Gastrocnemius medialis (tissue), 4 donors: ENCODE results near the gene TBXT. TPM values are rescaled to one million over a fixed set of nuclear protein-coding genes. Genes with fewer than 3 reads are reported as not detected.

Source experiments
- ATAC-seq, 2 donors: fragments of 150-250 bp; one replicate each; pipeline ENCODE4 v1.9.1; 2016
- DNase-seq, 2 donors: peaks; one replicate each; pipeline ENCODE4 v3.0.0-alpha.2; 2019
- H3K27ac ChIP-seq, 4 donors: fragments of 200-600 bp; sonication (generic); 1 replicate in 1 of 4; 2 replicates in 3 of 4; pipeline ENCODE4 v1.5.1; 2016 to 2018; ENCODE audit warnings: mild to moderate bottlenecking in 2 of 4, moderate library complexity in 1 of 4
- H3K27me3 ChIP-seq, 3 donors: fragments of 200-600 bp; sonication (generic) in 2 of 3; 1 replicate in 1 of 3; 2 replicates in 2 of 3; pipeline versions ENCODE4 v1.5.1 to v1.6.0; 2016 to 2019; ENCODE audit warnings: mild to moderate bottlenecking in 1 of 3, moderate library complexity in 1 of 3
- H3K36me3 ChIP-seq, 2 donors: fragments of 200-600 bp; sonication (generic) in 1 of 2; one replicate each; pipeline ENCODE4 v1.5.1; 2017 to 2018
- H3K4me1 ChIP-seq, 2 donors: fragments of 200-600 bp; sonication (generic) in 1 of 2; one replicate each; pipeline ENCODE4 v1.5.1; 2016 to 2017; ENCODE audit warnings: mild to moderate bottlenecking in 2 of 2
- H3K4me3 ChIP-seq, 4 donors: fragments of 200-600 bp; sonication (generic) in 3 of 4; 1 replicate in 1 of 4; 2 replicates in 3 of 4; pipeline ENCODE4 v1.5.1; 2016 to 2019; ENCODE audit warnings: mild to moderate bottlenecking in 2 of 4
- H3K9me3 ChIP-seq, 3 donors: fragments of 200-600 bp; sonication (generic) in 2 of 3; 1 replicate in 1 of 3; 2 replicates in 2 of 3; pipeline ENCODE4 v1.5.1; 2016 to 2019
- POLR2A ChIP-seq, 2 donors: fragments of 450-650 bp; IDR thresholded peaks; one replicate each; pipeline ENCODE4 v1.6.1; 2017; ENCODE audit warnings: antibody characterized with exemption in 2 of 2, mild to moderate bottlenecking in 2 of 2, moderate library complexity in 2 of 2
- in situ Hi-C, 4 donors: fragments of 200-750 bp; cut with MboI; loops; one replicate each; pipeline versions ENCODE4 v1.15.0 to v1.8.0; 2017; ENCODE audit warnings: low sequenced_read_pairs in 4 of 4
- intact Hi-C: fragments of 100-400 bp; cut with DNase I; formaldehyde crosslinking; loops from one replicate; pipeline ENCODE4 v1.15.1; 2023; ENCODE audit warnings: low total_unique reads
- total RNA-seq, 4 donors: library from RNA; depleted of rRNA; stranded (reverse); fragments of >200 nt; gene quantifications; one replicate each; pipeline versions ENCODE4 v1.1.0 to v1.2.3, GENCODE V29; 2016
- TF ChIP-seq, protein P1 (sequence below), 5 experiments: fragments of 450-650 bp in 3 of 5; fragments of 200-600 bp in 2 of 5; sonication (generic) in 2 of 5; IDR thresholded peaks in 4 of 5; conservative IDR thresholded peaks in 1 of 5; 1 replicate in 4 of 5; 2 replicates in 1 of 5; pipeline ENCODE4 v1.5.1; 2016 to 2019; ENCODE audit warnings: antibody characterized with exemption in 5 of 5, mild to moderate bottlenecking in 3 of 5, moderate library complexity in 3 of 5

The TBXT gene
- total RNA-seq, 4 donors from 2014 or later, result not detected

DNA sequence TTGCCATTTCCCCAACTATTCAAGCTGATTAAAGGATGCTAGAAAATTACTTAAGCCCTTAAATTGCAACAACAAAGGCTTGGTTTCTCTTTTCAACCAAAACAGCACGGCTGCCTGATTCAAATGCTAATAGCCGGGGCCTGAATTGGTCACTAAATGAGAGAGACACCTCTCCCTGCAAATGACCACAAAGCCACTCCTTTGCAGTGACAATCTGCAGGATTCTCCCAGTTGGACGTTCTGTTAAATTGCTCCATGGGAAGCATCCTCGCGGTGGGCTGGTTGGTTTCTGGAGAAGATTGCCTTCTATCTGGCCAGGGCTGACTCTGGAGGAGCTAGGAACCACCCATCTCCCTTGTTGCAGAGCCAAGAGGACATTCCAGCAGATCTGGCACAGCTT, 29.7 kb upstream of the TBXT start:
- Histone ChIP-seq H3K9me3 (no peaks in the 10 kb centered on the region), H3K27me3 (no peaks in the 10 kb centered on the region), H3K27ac (no peak overlapping the region), H3K36me3 (no peaks in the 10 kb centered on the region), H3K4me1 (no peaks in the 10 kb centered on the region), H3K4me3 (no peak overlapping the region)
- intact Hi-C loops, result no loop called here
- in situ Hi-C loops, result no loop called here
- TF ChIP-seq, protein P1, sequence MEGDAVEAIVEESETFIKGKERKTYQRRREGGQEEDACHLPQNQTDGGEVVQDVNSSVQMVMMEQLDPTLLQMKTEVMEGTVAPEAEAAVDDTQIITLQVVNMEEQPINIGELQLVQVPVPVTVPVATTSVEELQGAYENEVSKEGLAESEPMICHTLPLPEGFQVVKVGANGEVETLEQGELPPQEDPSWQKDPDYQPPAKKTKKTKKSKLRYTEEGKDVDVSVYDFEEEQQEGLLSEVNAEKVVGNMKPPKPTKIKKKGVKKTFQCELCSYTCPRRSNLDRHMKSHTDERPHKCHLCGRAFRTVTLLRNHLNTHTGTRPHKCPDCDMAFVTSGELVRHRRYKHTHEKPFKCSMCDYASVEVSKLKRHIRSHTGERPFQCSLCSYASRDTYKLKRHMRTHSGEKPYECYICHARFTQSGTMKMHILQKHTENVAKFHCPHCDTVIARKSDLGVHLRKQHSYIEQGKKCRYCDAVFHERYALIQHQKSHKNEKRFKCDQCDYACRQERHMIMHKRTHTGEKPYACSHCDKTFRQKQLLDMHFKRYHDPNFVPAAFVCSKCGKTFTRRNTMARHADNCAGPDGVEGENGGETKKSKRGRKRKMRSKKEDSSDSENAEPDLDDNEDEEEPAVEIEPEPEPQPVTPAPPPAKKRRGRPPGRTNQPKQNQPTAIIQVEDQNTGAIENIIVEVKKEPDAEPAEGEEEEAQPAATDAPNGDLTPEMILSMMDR (IDR thresholded peaks at IDR 0.05 in 4 of 5, conservative IDR thresholded peaks at IDR 0.05 in 1 of 5), result no peak
- TF ChIP-seq POLR2A (IDR thresholded peaks at IDR 0.05), result no peak
- no peak for ATAC-seq
- DNase-seq, result no peak

- no peak for ATAC-seq
- TF ChIP-seq, protein P1 (IDR thresholded peaks at IDR 0.05 in 4 of 5, conservative IDR thresholded peaks at IDR 0.05 in 1 of 5), result no peak
- TF ChIP-seq POLR2A (IDR thresholded peaks at IDR 0.05), result no peak
- Histone ChIP-seq H3K27me3 (no peaks in the 10 kb centered on the region), H3K4me3 (no peak overlapping the region), H3K9me3 (no peaks in the 10 kb centered on the region), H3K27ac (no peak overlapping the region), H3K36me3 (no peaks in the 10 kb centered on the region), H3K4me1 (no peaks in the 10 kb centered on the region)
- intact Hi-C loops (no loop called here), in situ Hi-C loops (no loop called here)
- DNase-seq, result no peak
Observed at GRCh38 chr6:166195860-166196238, 28.2 kb upstream of the TBXT start.

- TF ChIP-seq POLR2A (IDR thresholded peaks at IDR 0.05), result no peak
- TF ChIP-seq, protein P1 (IDR thresholded peaks at IDR 0.05 in 4 of 5, conservative IDR thresholded peaks at IDR 0.05 in 1 of 5), result no peak
- ATAC-seq (no peak), DNase-seq (no peak)
- in situ Hi-C loops (no loop called here), intact Hi-C loops (no loop called here)
- Histone ChIP-seq H3K4me1 (no peaks in the 10 kb centered on the region), H3K9me3 (no peaks in the 10 kb centered on the region), H3K27me3 (no peaks in the 10 kb centered on the region), H3K27ac (no peak overlapping the region), H3K4me3 (no peak overlapping the region), H3K36me3 (no peaks in the 10 kb centered on the region)
Observed at GRCh38 chr6:166194914-166195859, 27.5 kb upstream of the TBXT start.

DNA sequence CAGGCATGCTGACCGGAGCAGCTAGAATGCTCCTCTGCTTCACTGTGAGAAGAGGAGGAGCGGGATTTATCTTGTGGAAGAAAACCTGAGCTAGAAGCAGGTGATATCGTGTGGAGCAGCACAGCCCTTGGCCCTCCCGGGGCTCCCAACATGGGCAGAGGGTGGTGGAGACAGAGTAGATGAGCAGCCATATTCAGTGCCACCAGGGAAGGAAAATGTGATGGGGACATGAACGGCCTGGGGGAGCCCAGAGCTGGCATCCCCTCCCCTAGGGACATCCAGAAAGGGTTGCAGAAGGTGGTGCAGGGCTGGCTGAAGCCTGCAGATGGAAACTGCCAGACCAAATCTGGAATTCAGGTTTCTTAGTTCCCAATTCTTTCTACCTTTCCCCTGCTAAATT, 24.9 kb upstream of the TBXT start:
- Histone ChIP-seq H3K27ac (no peak overlapping the region), H3K36me3 (no peaks in the 10 kb centered on the region), H3K4me3 (no peak overlapping the region), H3K4me1 (no peaks in the 10 kb centered on the region), H3K9me3 (no peaks in the 10 kb centered on the region), H3K27me3 (no peaks in the 10 kb centered on the region)
- in situ Hi-C loops, result no loop called here
- intact Hi-C loops, result no loop called here
- TF ChIP-seq, protein P1 (IDR thresholded peaks at IDR 0.05 in 4 of 5, conservative IDR thresholded peaks at IDR 0.05 in 1 of 5), result no peak
- no peak for TF ChIP-seq POLR2A (IDR thresholded peaks at IDR 0.05)
- DNase-seq (no peak), ATAC-seq (no peak)
